HCT116 (cell line): ENCODE data around the gene TMEM44. TPM values are rescaled to one million over a fixed set of nuclear protein-coding genes. Genes with fewer than 3 reads are reported as not detected.

ENCODE experiments used
- ATAC-seq: fragments of 200-7000 bp; cut with Tn5 transposase; 2 replicates; pipeline ENCODE4 v1.9.1; 2020; ENCODE audit warnings: mild to moderate bottlenecking, moderate library complexity
- BruUV-seq: library from RNA; stranded (reverse); fragments of 400-500 nt; replicated peaks from 2 replicates; lab custom pipeline; 2021; lab: Mats Ljungman, UMichigan
- CTCF ChIA-PET: fragments of 300-600 bp; sonication (Branson Sonifier 250); formaldehyde crosslinking; loops from one replicate; lab custom pipeline; 2021; ENCODE audit warnings: antibody characterized with exemption; lab: Charles Lee
- POLR2A ChIA-PET: fragments of 300-600, 350-600 bp; sonication (Branson Sonifier 250); formaldehyde crosslinking; loops from one replicate; lab custom pipeline; 2021; ENCODE audit warnings: antibody characterized with exemption; lab: Charles Lee
- RAD21 ChIA-PET, 2 experiments: fragments of 300-600 bp; sonication (Branson Sonifier 250); formaldehyde crosslinking; loops; one replicate each; lab custom pipeline; 2023; ENCODE audit warnings: low total read pairs in 2 of 2; ENCODE audit not compliant: uncharacterized antibody in 2 of 2, unreplicated experiment in 2 of 2, low non-redundant PET in 1 of 2; lab: Charles Lee
- DNase-seq: peaks from one replicate; pipeline ENCODE4 v3.0.0-alpha.2; 2010; ENCODE audit warnings: low read depth, low spot score
- H2AFZ ChIP-seq: fragments of 200-600 bp; shearing (Covaris generic), sonication (generic); 2 replicates; pipeline ENCODE4 v1.6.1; 2017; ENCODE audit warnings: low read depth, mixed run types, mixed read lengths, antibody characterized with exemption, low read length; ENCODE audit not compliant: poor library complexity, severe bottlenecking
- H3K27ac ChIP-seq: 2 replicates; pipeline ENCODE4 v1.5.1; 2012; ENCODE audit warnings: low read depth, low read length
- H3K27me3 ChIP-seq: fragments of 200-600 bp; sonication (generic); 2 replicates; pipeline ENCODE4 v1.6.1; 2016; ENCODE audit warnings: mixed run types, low read length, mixed read lengths; ENCODE audit not compliant: insufficient read depth
- H3K36me3 ChIP-seq, 2 experiments: fragments of 200-500 bp in 1 of 2; fragments of 200-600 bp in 1 of 2; sonication (Bioruptor generic) in 1 of 2; sonication (generic) in 1 of 2; 2 replicates each; pipeline versions ENCODE4 v1.5.1 to v1.6.1; 2014 to 2016; ENCODE audit warnings: low read length in 2 of 2, inconsistent platforms in 1 of 2, mixed read lengths in 1 of 2, mixed run types in 1 of 2; ENCODE audit not compliant: insufficient read depth in 2 of 2, control insufficient read depth in 1 of 2
- H3K4me1 ChIP-seq, 2 experiments: fragments of 200-600 bp in 1 of 2; sonication (generic) in 1 of 2; 2 replicates each; pipeline versions ENCODE4 v1.5.1 to v1.6.1; 2012 to 2017; ENCODE audit warnings: low read length in 2 of 2, inconsistent platforms in 1 of 2, mild to moderate bottlenecking in 1 of 2, mixed read lengths in 1 of 2, mixed run types in 1 of 2, moderate library complexity in 1 of 2; ENCODE audit not compliant: insufficient read depth in 2 of 2, control insufficient read depth in 1 of 2
- H3K4me2 ChIP-seq: fragments of 200-600 bp; sonication (generic); 2 replicates; pipeline ENCODE4 v1.6.1; 2017; ENCODE audit warnings: mixed run types, low read length, mixed read lengths
- H3K4me3 ChIP-seq, 2 experiments: fragments of 200-600 bp in 1 of 2; sonication (generic) in 1 of 2; replicated peaks in 1 of 2; 2 replicates each; pipeline ENCODE4 v1.5.1; 2011 to 2016; ENCODE audit warnings: low read length in 2 of 2, control low read depth in 1 of 2, low read depth in 1 of 2, mild to moderate bottlenecking in 1 of 2, mixed read lengths in 1 of 2, mixed run types in 1 of 2
- H3K79me2 ChIP-seq: fragments of 200-600 bp; sonication (generic); 2 replicates; pipeline ENCODE4 v1.6.1; 2017; ENCODE audit warnings: mild to moderate bottlenecking, mixed run types, low read length, moderate library complexity, mixed read lengths; ENCODE audit not compliant: insufficient read depth
- H3K9ac ChIP-seq: fragments of 200-600 bp; sonication (generic); 2 replicates; pipeline ENCODE4 v1.6.1; 2016; ENCODE audit warnings: low read length, mixed read lengths
- H3K9me2 ChIP-seq: fragments of 200-600 bp; sonication (generic), shearing (Covaris generic); 2 replicates; pipeline ENCODE4 v1.6.1; 2017; ENCODE audit warnings: mixed run types, mild to moderate bottlenecking, moderate library complexity; ENCODE audit not compliant: insufficient read depth
- H3K9me3 ChIP-seq, 2 experiments: fragments of 200-500 bp in 1 of 2; fragments of 200-600 bp in 1 of 2; sonication (Bioruptor generic) in 1 of 2; sonication (generic) in 1 of 2; 2 replicates each; pipeline ENCODE4 v1.6.1; 2014 to 2017; ENCODE audit warnings: low read length in 2 of 2, mixed read lengths in 2 of 2, inconsistent platforms in 1 of 2, low read depth in 1 of 2, mild to moderate bottlenecking in 1 of 2, mixed run types in 1 of 2, moderate library complexity in 1 of 2; ENCODE audit not compliant: control insufficient read depth in 1 of 2, insufficient read depth in 1 of 2
- H4K20me1 ChIP-seq: fragments of 200-600 bp; sonication (generic), shearing (Covaris generic); 2 replicates; pipeline ENCODE4 v1.6.1; 2017; ENCODE audit warnings: mixed run types, mild to moderate bottlenecking, moderate library complexity; ENCODE audit not compliant: insufficient read depth
- CBX3 ChIP-seq: IDR thresholded peaks from 2 replicates; pipeline ENCODE4 v1.6.1; 2012; ENCODE audit warnings: low read depth
- EGR1 ChIP-seq: IDR thresholded peaks from 2 replicates; pipeline ENCODE4 v1.6.1; 2012; ENCODE audit warnings: low read depth
- ELF1 ChIP-seq: IDR thresholded peaks from 2 replicates; pipeline ENCODE4 v1.6.1; 2012; ENCODE audit warnings: low read depth, borderline replicate concordance
- EZH2 ChIP-seq: fragments of 200-600 bp; sonication (generic); IDR thresholded peaks from 2 replicates; pipeline ENCODE4 v1.6.1; 2017; ENCODE audit warnings: antibody characterized with exemption, mixed run types
- EZH2phosphoT487 ChIP-seq: fragments of 200-600 bp; IDR thresholded peaks from 2 replicates; pipeline ENCODE4 v1.6.1; 2018; ENCODE audit warnings: antibody characterized with exemption, borderline replicate concordance
- FOSL1 ChIP-seq: IDR thresholded peaks from 2 replicates; pipeline ENCODE4 v1.6.1; 2012; ENCODE audit warnings: low read depth
- POLR2A ChIP-seq: IDR thresholded peaks from 2 replicates; pipeline ENCODE4 v1.7.0; 2011; ENCODE audit warnings: borderline replicate concordance; ENCODE audit not compliant: insufficient read depth, insufficient read length; ENCODE audit errors: extremely low read depth
- POLR2AphosphoS5 ChIP-seq: IDR thresholded peaks from 2 replicates; pipeline ENCODE4 v1.6.1; 2011; ENCODE audit warnings: mild to moderate bottlenecking, low read depth, low read length, moderate library complexity
- SIN3A ChIP-seq: IDR thresholded peaks from 2 replicates; pipeline ENCODE4 v1.6.1; 2012; ENCODE audit warnings: low read depth
- YY1 ChIP-seq: IDR thresholded peaks from 2 replicates; pipeline ENCODE4 v1.6.1; 2011; ENCODE audit warnings: low read length, low read depth, moderate library complexity, mild to moderate bottlenecking; ENCODE audit not compliant: insufficient replicate concordance; ENCODE audit errors: extremely low read depth
- intact Hi-C: fragments of 100-400 bp; cut with micrococcal nuclease; formaldehyde crosslinking; loops from 2 replicates; pipeline ENCODE4 v1.10.0; 2022
- total RNA-seq: library from RNA; stranded (reverse); gene quantifications from one replicate; pipeline ENCODE4 v1.2.1, GENCODE V29; 2021; ENCODE audit not compliant: unreplicated experiment
- TF ChIP-seq, protein P1 (sequence below): IDR thresholded peaks from 2 replicates; pipeline ENCODE4 v1.6.1; 2011; ENCODE audit warnings: mild to moderate bottlenecking, low read length, moderate library complexity; ENCODE audit not compliant: insufficient replicate concordance; ENCODE audit errors: extremely low read depth
- TF ChIP-seq, protein P2 (sequence below): IDR thresholded peaks from 2 replicates; pipeline ENCODE4 v1.6.1; 2012

Gene TMEM44
- total RNA-seq, 1 experiment from 2014 or later, result 30.3 TPM

DNA sequence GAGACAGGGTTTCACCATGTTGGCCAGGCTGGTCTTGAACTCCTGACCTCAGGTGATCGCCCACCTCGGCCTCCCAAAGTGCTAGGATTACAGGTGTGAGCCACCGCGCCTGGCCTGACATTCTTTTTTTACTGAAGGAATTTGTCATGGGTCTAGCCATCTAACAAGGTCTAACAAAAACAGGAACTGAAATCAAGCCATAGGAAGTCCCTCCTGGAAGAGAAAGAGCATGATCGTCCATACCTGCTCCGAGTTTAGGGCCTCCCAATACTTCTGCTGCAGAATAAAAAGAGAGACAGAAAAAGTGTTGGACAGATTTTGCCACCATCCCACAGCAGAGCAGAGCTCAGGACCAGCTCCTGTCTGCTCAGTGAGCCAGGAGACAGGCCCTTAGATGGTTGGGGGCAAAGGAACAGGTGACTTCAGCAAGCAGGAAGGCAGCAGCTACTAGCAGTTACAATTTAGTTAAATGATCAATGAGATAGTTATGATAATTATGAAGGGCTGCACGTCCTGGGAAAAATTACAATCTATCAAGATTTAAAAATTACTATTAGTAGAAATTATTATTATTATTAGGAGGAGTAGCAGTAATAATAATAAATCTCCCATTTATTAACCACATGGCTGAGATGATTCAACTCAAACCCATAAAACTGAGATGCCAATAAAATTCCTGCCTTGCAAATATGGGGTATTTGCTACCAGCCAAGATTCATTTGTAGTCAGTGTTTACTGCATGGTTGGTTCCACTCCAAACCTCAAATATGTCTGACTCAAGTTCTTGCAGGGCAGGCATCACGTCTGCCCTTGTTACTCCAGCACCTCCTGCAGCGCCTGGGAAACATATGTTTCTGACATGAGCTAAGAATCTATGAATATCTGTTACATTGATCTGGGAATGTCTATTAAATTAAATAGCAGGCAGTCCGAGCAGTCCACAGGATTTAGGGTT, 40.1 kb downstream of the TMEM44 start (continued):
- TF ChIP-seq FOSL1 (peak; percentile 93), EZH2 (no peak), POLR2AphosphoS5 (peak; percentile 83), SIN3A (peak; percentile 92), EGR1 (no peak), CBX3 (peak; percentile 93; the same call in 1 of the 2 replicates), ELF1 (no peak), YY1 (peak; percentile 60), POLR2A (no peak)
- TF ChIP-seq, protein P1, sequence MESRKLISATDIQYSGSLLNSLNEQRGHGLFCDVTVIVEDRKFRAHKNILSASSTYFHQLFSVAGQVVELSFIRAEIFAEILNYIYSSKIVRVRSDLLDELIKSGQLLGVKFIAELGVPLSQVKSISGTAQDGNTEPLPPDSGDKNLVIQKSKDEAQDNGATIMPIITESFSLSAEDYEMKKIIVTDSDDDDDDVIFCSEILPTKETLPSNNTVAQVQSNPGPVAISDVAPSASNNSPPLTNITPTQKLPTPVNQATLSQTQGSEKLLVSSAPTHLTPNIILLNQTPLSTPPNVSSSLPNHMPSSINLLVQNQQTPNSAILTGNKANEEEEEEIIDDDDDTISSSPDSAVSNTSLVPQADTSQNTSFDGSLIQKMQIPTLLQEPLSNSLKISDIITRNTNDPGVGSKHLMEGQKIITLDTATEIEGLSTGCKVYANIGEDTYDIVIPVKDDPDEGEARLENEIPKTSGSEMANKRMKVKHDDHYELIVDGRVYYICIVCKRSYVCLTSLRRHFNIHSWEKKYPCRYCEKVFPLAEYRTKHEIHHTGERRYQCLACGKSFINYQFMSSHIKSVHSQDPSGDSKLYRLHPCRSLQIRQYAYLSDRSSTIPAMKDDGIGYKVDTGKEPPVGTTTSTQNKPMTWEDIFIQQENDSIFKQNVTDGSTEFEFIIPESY, result no peak
- TF ChIP-seq, protein P2, sequence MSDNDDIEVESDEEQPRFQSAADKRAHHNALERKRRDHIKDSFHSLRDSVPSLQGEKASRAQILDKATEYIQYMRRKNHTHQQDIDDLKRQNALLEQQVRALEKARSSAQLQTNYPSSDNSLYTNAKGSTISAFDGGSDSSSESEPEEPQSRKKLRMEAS, result peak; percentile 79

DNA sequence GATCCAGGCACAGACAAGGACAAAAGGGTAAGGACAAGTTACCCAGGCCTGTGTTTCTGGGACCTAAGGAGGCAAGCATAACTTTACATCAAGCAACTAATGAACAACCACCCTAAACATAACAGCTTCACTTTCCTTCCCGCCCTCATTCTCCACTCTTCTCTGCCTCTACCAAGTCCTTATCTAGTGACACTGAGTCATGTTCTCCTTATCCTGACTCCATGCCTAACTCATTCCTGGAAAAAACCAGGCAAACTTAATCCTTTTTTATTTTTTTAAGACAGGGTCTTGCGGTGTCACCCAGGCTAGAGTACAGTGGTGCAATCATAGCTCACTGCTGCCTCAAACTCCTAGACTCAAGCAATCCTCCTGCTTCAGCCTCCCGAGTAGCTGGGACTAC, 44.5 kb downstream of the TMEM44 start:
- DNase-seq (no peak), ATAC-seq (no peak)
- Histone ChIP-seq H3K36me3 (no peaks in the 10 kb centered on the region), H3K79me2 (peaks cover 13% of the 10 kb centered on the region), H4K20me1 (no peaks in the 10 kb centered on the region), H3K9me2 (no peaks in the 10 kb centered on the region), H3K9me3 (no peaks in the 10 kb centered on the region), H2AFZ (no peak overlapping the region), H3K27me3 (no peaks in the 10 kb centered on the region), H3K9ac (no peak overlapping the region), H3K4me1 (peaks cover 17 to 25% of the 10 kb centered on the region in 2 experiments), H3K4me3 (no peak overlapping the region), H3K4me2 (no peak overlapping the region), H3K27ac (no peak overlapping the region)
- CTCF ChIA-PET, result no interaction called here
- intact Hi-C loops, result no loop called here
- POLR2A ChIA-PET, result no interaction called here
- BruUV-seq, result no TSS peak
- RAD21 ChIA-PET, result no interaction called here
- no peak for TF ChIP-seq EZH2phosphoT487
- TF ChIP-seq, protein P2, result no peak
